ENCODE data around the gene PXMP4. TPM values are rescaled to one million over a fixed set of nuclear protein-coding genes. Genes with fewer than 3 reads are reported as not detected.

The PXMP4 gene
- total RNA-seq, 1 experiment from 2014 or later: 3.3 TPM

DNA sequence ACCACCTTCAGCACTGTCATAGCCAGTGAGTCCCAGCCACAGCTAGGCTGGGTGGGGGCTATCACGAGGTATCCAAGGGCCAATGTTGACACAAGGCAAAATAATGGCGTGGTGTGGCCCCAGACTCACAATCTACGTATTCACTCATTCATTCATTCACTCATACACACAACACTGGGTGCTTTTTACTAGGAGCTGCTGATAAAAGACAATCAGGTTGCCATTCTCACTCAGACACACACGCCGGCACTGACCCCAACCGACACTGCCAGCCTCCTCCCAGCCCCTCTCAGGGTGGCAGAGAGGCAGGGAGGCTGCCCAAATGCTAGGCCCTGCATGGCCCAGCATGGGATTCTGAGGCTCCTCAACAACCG lies 59.4 kb downstream of the PXMP4 start (continued):
- TF ChIP-seq, protein P1, sequence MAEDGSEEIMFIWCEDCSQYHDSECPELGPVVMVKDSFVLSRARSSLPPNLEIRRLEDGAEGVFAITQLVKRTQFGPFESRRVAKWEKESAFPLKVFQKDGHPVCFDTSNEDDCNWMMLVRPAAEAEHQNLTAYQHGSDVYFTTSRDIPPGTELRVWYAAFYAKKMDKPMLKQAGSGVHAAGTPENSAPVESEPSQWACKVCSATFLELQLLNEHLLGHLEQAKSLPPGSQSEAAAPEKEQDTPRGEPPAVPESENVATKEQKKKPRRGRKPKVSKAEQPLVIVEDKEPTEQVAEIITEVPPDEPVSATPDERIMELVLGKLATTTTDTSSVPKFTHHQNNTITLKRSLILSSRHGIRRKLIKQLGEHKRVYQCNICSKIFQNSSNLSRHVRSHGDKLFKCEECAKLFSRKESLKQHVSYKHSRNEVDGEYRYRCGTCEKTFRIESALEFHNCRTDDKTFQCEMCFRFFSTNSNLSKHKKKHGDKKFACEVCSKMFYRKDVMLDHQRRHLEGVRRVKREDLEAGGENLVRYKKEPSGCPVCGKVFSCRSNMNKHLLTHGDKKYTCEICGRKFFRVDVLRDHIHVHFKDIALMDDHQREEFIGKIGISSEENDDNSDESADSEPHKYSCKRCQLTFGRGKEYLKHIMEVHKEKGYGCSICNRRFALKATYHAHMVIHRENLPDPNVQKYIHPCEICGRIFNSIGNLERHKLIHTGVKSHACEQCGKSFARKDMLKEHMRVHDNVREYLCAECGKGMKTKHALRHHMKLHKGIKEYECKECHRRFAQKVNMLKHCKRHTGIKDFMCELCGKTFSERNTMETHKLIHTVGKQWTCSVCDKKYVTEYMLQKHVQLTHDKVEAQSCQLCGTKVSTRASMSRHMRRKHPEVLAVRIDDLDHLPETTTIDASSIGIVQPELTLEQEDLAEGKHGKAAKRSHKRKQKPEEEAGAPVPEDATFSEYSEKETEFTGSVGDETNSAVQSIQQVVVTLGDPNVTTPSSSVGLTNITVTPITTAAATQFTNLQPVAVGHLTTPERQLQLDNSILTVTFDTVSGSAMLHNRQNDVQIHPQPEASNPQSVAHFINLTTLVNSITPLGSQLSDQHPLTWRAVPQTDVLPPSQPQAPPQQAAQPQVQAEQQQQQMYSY (CRISPR knock-in tag; IDR thresholded peaks at IDR 0.05): no peak
- TF ChIP-seq NFE2L1 (CRISPR knock-in tag; IDR thresholded peaks at IDR 0.05): no peak
- TF ChIP-seq, protein P2, sequence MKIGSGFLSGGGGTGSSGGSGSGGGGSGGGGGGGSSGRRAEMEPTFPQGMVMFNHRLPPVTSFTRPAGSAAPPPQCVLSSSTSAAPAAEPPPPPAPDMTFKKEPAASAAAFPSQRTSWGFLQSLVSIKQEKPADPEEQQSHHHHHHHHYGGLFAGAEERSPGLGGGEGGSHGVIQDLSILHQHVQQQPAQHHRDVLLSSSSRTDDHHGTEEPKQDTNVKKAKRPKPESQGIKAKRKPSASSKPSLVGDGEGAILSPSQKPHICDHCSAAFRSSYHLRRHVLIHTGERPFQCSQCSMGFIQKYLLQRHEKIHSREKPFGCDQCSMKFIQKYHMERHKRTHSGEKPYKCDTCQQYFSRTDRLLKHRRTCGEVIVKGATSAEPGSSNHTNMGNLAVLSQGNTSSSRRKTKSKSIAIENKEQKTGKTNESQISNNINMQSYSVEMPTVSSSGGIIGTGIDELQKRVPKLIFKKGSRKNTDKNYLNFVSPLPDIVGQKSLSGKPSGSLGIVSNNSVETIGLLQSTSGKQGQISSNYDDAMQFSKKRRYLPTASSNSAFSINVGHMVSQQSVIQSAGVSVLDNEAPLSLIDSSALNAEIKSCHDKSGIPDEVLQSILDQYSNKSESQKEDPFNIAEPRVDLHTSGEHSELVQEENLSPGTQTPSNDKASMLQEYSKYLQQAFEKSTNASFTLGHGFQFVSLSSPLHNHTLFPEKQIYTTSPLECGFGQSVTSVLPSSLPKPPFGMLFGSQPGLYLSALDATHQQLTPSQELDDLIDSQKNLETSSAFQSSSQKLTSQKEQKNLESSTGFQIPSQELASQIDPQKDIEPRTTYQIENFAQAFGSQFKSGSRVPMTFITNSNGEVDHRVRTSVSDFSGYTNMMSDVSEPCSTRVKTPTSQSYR (CRISPR knock-in tag; IDR thresholded peaks at IDR 0.05): no peak
- TF ChIP-seq, protein P3, sequence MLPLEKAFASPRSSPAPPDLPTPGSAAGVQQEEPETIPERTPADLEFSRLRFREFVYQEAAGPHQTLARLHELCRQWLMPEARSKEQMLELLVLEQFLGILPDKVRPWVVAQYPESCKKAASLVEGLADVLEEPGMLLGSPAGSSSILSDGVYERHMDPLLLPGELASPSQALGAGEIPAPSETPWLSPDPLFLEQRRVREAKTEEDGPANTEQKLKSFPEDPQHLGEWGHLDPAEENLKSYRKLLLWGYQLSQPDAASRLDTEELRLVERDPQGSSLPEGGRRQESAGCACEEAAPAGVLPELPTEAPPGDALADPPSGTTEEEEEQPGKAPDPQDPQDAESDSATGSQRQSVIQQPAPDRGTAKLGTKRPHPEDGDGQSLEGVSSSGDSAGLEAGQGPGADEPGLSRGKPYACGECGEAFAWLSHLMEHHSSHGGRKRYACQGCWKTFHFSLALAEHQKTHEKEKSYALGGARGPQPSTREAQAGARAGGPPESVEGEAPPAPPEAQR (CRISPR knock-in tag; IDR thresholded peaks at IDR 0.05): no peak
- no peak for TF ChIP-seq TCF7 (CRISPR knock-in tag; IDR thresholded peaks at IDR 0.05; ENCODE audit: low read depth)
- TF ChIP-seq, protein P4, sequence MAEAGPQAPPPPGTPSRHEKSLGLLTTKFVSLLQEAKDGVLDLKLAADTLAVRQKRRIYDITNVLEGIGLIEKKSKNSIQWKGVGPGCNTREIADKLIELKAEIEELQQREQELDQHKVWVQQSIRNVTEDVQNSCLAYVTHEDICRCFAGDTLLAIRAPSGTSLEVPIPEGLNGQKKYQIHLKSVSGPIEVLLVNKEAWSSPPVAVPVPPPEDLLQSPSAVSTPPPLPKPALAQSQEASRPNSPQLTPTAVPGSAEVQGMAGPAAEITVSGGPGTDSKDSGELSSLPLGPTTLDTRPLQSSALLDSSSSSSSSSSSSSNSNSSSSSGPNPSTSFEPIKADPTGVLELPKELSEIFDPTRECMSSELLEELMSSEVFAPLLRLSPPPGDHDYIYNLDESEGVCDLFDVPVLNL (CRISPR knock-in tag; IDR thresholded peaks at IDR 0.05; ENCODE audit: borderline replicate concordance, low read depth): no peak
- TF ChIP-seq NR3C1 (CRISPR knock-in tag; conservative IDR thresholded peaks at IDR 0.05; ENCODE audit: low read depth): no peak
- no peak for TF ChIP-seq NFATC4 (CRISPR knock-in tag; IDR thresholded peaks at IDR 0.05)
- no peak for TF ChIP-seq MYBL2 (CRISPR knock-in tag; IDR thresholded peaks at IDR 0.05)

DNA sequence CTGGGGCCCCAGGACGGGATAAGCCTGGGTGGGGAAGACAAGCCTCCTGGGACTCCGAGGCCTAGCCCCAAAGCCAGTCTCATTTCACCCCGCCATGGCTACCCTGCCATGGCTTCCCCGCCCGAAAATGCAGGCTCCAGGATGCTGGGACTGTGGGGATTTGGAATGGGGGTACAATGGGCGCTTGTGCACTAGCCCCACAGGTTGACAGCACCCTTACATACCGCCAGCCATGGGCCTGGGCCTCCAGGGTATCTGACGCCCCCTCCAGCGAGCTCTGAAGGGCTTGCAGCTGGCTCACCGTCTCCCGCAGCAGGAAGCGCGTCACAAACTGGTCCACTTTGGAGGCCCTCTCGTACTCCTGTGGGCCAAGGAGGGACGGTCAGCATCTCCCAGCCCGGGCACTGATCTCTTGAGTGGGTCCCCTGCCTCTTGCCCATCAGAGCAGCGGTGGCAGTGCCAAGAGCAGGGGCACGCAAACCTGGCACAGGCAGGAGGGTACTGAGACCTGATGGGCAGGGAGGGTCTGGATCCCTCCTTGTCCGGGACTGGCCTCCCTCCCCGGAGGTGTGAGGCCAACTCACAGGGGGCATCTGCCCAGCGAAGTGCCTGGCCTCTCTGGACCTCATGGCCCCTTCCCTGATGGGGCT lies 60.0 kb downstream of the PXMP4 start:
- Mint-ChIP-seq H3K4me3 (no peak overlapping the region), H3K4me1 (peaks cover 15% of the 10 kb centered on the region), H3K27ac (no peak overlapping the region), H3K27me3 (ENCODE audit: low read depth) (peaks cover 11% of the 10 kb centered on the region), H3K36me3 (peaks cover 6% of the 10 kb centered on the region), H3K9me3 (no peaks in the 10 kb centered on the region)
- DNase-seq (ENCODE audit: low spot score) (no peak), ATAC-seq (no peak)
- CTCF ChIA-PET: no interaction called here
- TF ChIP-seq TEAD4 (CRISPR knock-in tag; IDR thresholded peaks at IDR 0.05): no peak
- no peak for TF ChIP-seq FOXP1 (CRISPR knock-in tag; IDR thresholded peaks at IDR 0.05; ENCODE audit: borderline replicate concordance)
- no peak for TF ChIP-seq SOX15 (CRISPR knock-in tag; IDR thresholded peaks at IDR 0.05)
- TF ChIP-seq GABPB1 (CRISPR knock-in tag; IDR thresholded peaks at IDR 0.05): no peak
- TF ChIP-seq ETV6 (CRISPR knock-in tag; IDR thresholded peaks at IDR 0.05): no peak
- POLR2A ChIA-PET: no interaction called here

Data from WTC11 (cell line).